Astrocyte (in vitro differentiated cells and primary cell): Measurements from ENCODE around the gene KNDC1. TPM values are rescaled to one million over a fixed set of nuclear protein-coding genes. Genes with fewer than 3 reads are reported as not detected.

Source experiments
- DNase-seq: peaks from one replicate; pipeline ENCODE4 v3.0.0-alpha.2; 2010; ENCODE audit warnings: low read depth
- FAIRE-seq: peaks from 2 replicates; lab custom pipeline; 2011; peaks lifted over from hg19 to GRCh38; lab: Jason Lieb, UNC
- H2AFZ ChIP-seq: 2 replicates; pipeline ENCODE4 v1.6.0; 2012; ENCODE audit warnings: low read depth, low read length, inconsistent platforms
- H3K27ac ChIP-seq: 2 replicates; pipeline ENCODE4 v1.5.1; 2011; ENCODE audit warnings: low read depth, low read length, inconsistent platforms
- H3K27me3 ChIP-seq: 2 replicates; pipeline ENCODE4 v1.6.0; 2011; ENCODE audit warnings: low read length, inconsistent platforms; ENCODE audit not compliant: insufficient read depth
- H3K36me3 ChIP-seq: 2 replicates; pipeline ENCODE4 v1.5.1; 2011; ENCODE audit warnings: low read length, inconsistent platforms; ENCODE audit not compliant: insufficient read depth
- H3K4me1 ChIP-seq: 2 replicates; pipeline ENCODE4 v1.5.1; 2011; ENCODE audit warnings: low read length, inconsistent platforms; ENCODE audit not compliant: insufficient read depth
- H3K4me2 ChIP-seq: 2 replicates; pipeline ENCODE4 v1.6.0; 2012; ENCODE audit warnings: low read length, inconsistent platforms
- H3K4me3 ChIP-seq: 2 replicates; pipeline ENCODE4 v1.5.1; 2011; ENCODE audit warnings: low read depth, mild to moderate bottlenecking, low read length, inconsistent platforms; ENCODE audit not compliant: insufficient read depth
- H3K79me2 ChIP-seq: 2 replicates; pipeline ENCODE4 v1.6.0; 2012; ENCODE audit warnings: mild to moderate bottlenecking, low read length, inconsistent platforms; ENCODE audit not compliant: insufficient read depth
- H3K9ac ChIP-seq: 2 replicates; pipeline ENCODE4 v1.6.0; 2012; ENCODE audit warnings: mild to moderate bottlenecking, low read length, inconsistent platforms
- H3K9me3 ChIP-seq: 2 replicates; pipeline ENCODE4 v1.5.1; 2012; ENCODE audit warnings: low read depth, mild to moderate bottlenecking, low read length, inconsistent platforms; ENCODE audit not compliant: insufficient read depth
- H4K20me1 ChIP-seq: 2 replicates; pipeline ENCODE4 v1.6.0; 2012; ENCODE audit warnings: low read length, inconsistent platforms; ENCODE audit not compliant: insufficient read depth
- H3K27ac Mint-ChIP-seq: one replicate; pipeline ENCODE4 v1.8.0; 2021; ENCODE audit warnings: mild to moderate bottlenecking, mixed read lengths; ENCODE audit not compliant: unreplicated experiment
- H3K27me3 Mint-ChIP-seq: one replicate; pipeline ENCODE4 v1.8.0; 2021; ENCODE audit warnings: low read depth, mixed read lengths; ENCODE audit not compliant: unreplicated experiment
- H3K36me3 Mint-ChIP-seq: one replicate; pipeline ENCODE4 v1.8.0; 2021; ENCODE audit warnings: low read depth, mixed read lengths; ENCODE audit not compliant: unreplicated experiment
- H3K4me1 Mint-ChIP-seq: one replicate; pipeline ENCODE4 v1.8.0; 2021; ENCODE audit warnings: low read depth, mixed read lengths; ENCODE audit not compliant: unreplicated experiment
- H3K4me3 Mint-ChIP-seq: one replicate; pipeline ENCODE4 v1.8.0; 2021; ENCODE audit warnings: mild to moderate bottlenecking, moderate library complexity, mixed read lengths; ENCODE audit not compliant: unreplicated experiment
- H3K9me3 Mint-ChIP-seq: one replicate; pipeline ENCODE4 v1.8.0; 2021; ENCODE audit warnings: mild to moderate bottlenecking, mixed read lengths; ENCODE audit not compliant: unreplicated experiment
- CTCF ChIP-seq: IDR thresholded peaks from 2 replicates; pipeline ENCODE4 v1.5.1; 2011; ENCODE audit warnings: low read depth, mild to moderate bottlenecking, inconsistent platforms, low read length, moderate library complexity; ENCODE audit not compliant: insufficient read depth
- EZH2 ChIP-seq: IDR thresholded peaks from 2 replicates; pipeline ENCODE4 v1.6.1; 2012; ENCODE audit warnings: mild to moderate bottlenecking, low read length, inconsistent platforms; ENCODE audit not compliant: insufficient read depth
- total RNA-seq: library from RNA; stranded (reverse); gene quantifications from 2 replicates; pipeline ENCODE4 v1.2.1, GENCODE V29; 2021

Gene KNDC1
- total RNA-seq, 1 donor from 2014 or later, result 2.6 TPM

DNA sequence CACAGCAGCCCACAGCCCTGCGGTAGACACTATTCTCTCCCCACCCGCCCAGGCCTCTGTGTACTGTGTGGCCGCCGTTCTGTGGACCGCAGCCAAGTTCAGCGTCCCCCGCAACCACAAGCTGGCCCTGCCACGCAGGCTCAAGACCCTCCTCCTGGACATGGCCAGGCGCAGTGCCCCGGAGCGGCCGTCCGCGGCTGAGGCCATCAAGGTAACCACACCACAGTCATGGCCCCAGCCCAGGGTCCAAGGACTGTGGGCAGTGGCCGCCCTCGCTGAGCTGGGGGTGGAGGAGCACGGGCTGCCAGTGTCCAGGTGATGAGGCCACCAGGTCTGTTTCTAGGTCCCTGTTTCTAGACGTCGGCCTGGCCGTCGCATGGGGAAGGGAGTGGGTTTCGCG is 35.6 kb downstream of the KNDC1 start:
- H3K9ac ChIP-seq, result no peak overlapping the region
- no peaks in the 10 kb centered on the region for H3K79me2 ChIP-seq
- Mint-ChIP-seq H3K4me1 (no peaks in the 10 kb centered on the region), H3K36me3 (no peaks in the 10 kb centered on the region), H3K27ac (no peak overlapping the region), H3K27me3 (peaks cover 25% of the 10 kb centered on the region), H3K9me3 (peaks cover 8% of the 10 kb centered on the region), H3K4me3 (no peak overlapping the region)
- H4K20me1 ChIP-seq, result no peaks in the 10 kb centered on the region
- no peak for TF ChIP-seq EZH2
- no peak for TF ChIP-seq CTCF
- FAIRE-seq (no peak), DNase-seq (no peak)
- H3K27ac ChIP-seq, result no peak overlapping the region
- H3K4me2 ChIP-seq, result no peak overlapping the region
- no peak overlapping the region for H3K4me3 ChIP-seq
- H3K9me3 ChIP-seq, result no peaks in the 10 kb centered on the region
- no peak overlapping the region for H2AFZ ChIP-seq
- H3K36me3 ChIP-seq, result no peaks in the 10 kb centered on the region
- no peaks in the 10 kb centered on the region for H3K27me3 ChIP-seq
- no peaks in the 10 kb centered on the region for H3K4me1 ChIP-seq

DNA sequence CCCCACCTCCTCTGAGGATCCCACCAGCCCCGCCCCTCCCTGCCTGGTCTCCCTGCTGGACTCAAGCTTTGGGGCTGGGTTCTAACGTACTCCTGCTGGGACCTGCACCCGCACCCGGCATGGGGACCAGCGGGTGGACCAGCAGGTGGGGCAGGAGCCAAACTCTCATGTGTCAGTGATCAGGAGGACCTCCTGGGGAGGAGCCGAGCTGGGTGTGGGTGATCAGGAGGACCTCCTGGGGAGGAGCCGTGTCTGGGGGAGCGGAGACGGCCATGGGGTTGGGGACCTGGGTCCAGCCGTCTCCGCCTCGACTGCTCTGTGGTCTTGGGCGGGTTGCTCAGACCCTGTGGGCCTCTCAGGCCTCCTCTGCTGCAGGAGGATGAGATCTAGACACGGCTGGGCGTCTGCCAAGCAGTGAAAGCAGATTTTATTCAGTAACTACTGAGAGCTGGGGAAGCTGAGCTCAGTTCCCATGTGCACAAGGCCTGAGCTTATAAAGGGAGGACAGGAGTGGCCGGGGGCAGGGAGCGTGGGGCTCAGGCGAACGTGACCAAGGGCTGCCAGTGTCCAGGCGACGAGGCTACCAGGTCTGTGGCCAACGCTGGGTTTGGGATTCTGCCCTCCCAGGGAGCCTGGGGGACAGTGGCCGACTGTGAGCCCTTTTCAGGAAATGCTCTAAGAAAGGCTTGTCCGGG is 36.3 kb downstream of the KNDC1 start:
- no peak for FAIRE-seq
- no peak overlapping the region for H3K27ac Mint-ChIP-seq
- Histone ChIP-seq H3K4me2 (no peak overlapping the region), H3K27ac (no peak overlapping the region), H3K79me2 (no peaks in the 10 kb centered on the region), H3K27me3 (no peaks in the 10 kb centered on the region), H2AFZ (no peak overlapping the region), H3K9me3 (no peaks in the 10 kb centered on the region), H3K36me3 (no peaks in the 10 kb centered on the region), H4K20me1 (no peaks in the 10 kb centered on the region), H3K9ac (no peak overlapping the region), H3K4me1 (no peaks in the 10 kb centered on the region), H3K4me3 (no peak overlapping the region)
- H3K4me3 Mint-ChIP-seq, result no peak overlapping the region
- H3K4me1 Mint-ChIP-seq, result no peaks in the 10 kb centered on the region
- H3K36me3 Mint-ChIP-seq, result no peaks in the 10 kb centered on the region
- peaks cover 28% of the 10 kb centered on the region for H3K27me3 Mint-ChIP-seq
- no peak for DNase-seq
- TF ChIP-seq EZH2 (no peak), CTCF (no peak)
- H3K9me3 Mint-ChIP-seq, result peaks cover 8% of the 10 kb centered on the region
